RWPE1 (cell line): Measurements from ENCODE around the gene GAS6.
A peak's percentile ranks its signal among the peaks of the same experiment; 100 is the strongest.

Experiments used
- CTCF ChIA-PET: fragments of 350-600 bp; sonication (Branson Sonifier 250); formaldehyde crosslinking; extraction: SDS; loops from one replicate; lab custom pipeline; 2021; lab: Yijun Ruan, JAX
- POLR2A ChIA-PET: fragments of 400-600 bp; formaldehyde crosslinking; extraction: SDS; loops from one replicate; lab custom pipeline; 2020; ENCODE audit warnings: antibody characterized with exemption; ENCODE audit not compliant: low non-redundant PET; lab: Yijun Ruan, JAX
- DNase-seq: peaks from one replicate; pipeline ENCODE4 v3.0.0; 2012; ENCODE audit warnings: low spot score
- H3K27ac ChIP-seq: fragments of 450-650 bp; 2 replicates; pipeline ENCODE4 v1.5.1; 2017
- CTCF ChIP-seq: fragments of 450-650 bp; conservative IDR thresholded peaks from 2 replicates; pipeline ENCODE4 v1.5.1; 2017; ENCODE audit warnings: low read depth, mild to moderate bottlenecking

GAS6 gene

GRCh38 chr13:113864273-113864890, 506 bp upstream of the GAS6 start:
- H3K27ac ChIP-seq, result peak overlapping the region; percentile 95
- TF ChIP-seq CTCF, result no peak
- CTCF ChIA-PET, result interaction anchor here (0.7 to 1.5 kb wide), 3 partner anchors 25 to 82 kb away, joined by 3 to 5 read pairs (median 3); no protein-coding TSS in a partner anchor
- POLR2A ChIA-PET, result no interaction called here
- DNase-seq, result peak; percentile 41

GRCh38 chr13:113862931-113863523, 849 bp downstream of the GAS6 start:
- peak overlapping the region; percentile 95 for H3K27ac ChIP-seq
- TF ChIP-seq CTCF, result 0 out of 2 replicates have a peak, but pooled peaks have one; percentile 24
- peak; percentile 62 for DNase-seq
- ChIA-PET POLR2A (no interaction called here), CTCF (interaction anchor here (0.6 to 1.8 kb wide), 7 partner anchors 16 to 84 kb away, joined by 3 to 6 read pairs (median 3); no protein-coding TSS in a partner anchor)

DNA sequence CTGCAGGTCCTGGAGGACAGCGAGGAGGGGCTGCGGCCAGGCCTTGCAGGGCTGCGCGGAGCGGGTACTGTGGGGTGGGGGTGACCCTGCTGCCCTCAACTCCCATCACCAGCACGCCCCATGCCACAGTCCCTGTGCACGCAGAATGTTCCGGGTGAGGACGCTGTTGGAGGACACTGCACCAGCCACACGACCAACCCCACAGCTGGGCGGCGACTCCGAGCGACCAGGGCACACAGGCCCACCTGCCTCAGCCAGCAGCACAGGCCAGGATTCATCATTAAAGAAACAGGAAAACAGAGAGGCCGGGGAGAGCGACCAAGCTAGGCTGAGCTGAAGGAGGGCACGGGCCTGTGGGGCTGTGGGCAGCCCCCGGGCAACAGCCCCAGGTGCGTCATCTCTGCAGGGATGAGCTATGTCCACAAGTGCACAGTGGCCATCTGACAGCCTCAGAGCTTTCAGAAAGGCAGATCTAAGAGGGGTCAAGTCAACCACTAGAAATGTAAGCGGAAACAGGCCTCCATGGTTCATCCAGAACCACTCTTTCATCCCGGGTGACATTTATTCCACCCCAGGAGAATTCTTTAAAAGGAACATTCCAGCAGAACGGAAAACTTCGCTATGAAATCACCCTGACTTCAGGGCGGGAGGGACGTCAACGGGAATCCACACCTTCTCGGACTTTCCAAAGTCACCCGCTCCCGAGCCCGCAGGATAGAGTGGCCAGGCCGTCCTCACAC, 1.5 kb downstream of the GAS6 start:
- DNase-seq, result peak; percentile 44
- H3K27ac ChIP-seq, result peak overlapping the region; percentile 95
- CTCF ChIA-PET, result interaction anchor here (0.7 to 1.8 kb wide), 4 partner anchors 17 to 364 kb away, joined by 3 to 6 read pairs (median 4); no protein-coding TSS in a partner anchor
- no peak for TF ChIP-seq CTCF
- POLR2A ChIA-PET, result no interaction called here

- POLR2A ChIA-PET, result no interaction called here
Measured at GRCh38 chr13:113861433-113862030, 2.3 kb downstream of the GAS6 start.

GRCh38 chr13:113860665-113861432, 3.0 kb downstream of the GAS6 start:
- ChIA-PET POLR2A (no interaction called here), CTCF (interaction anchor here (1.1 kb wide), 1 partner anchor 366 kb away, joined by 3 read pairs; no protein-coding TSS in a partner anchor)
- DNase-seq, result no peak
- H3K27ac ChIP-seq, result peak overlapping the region; percentile 95
- no peak for TF ChIP-seq CTCF

More at GRCh38 chr13:113861433-113862030, 2.3 kb downstream of the GAS6 start:
- no peak for TF ChIP-seq CTCF
- DNase-seq, result peak; percentile 82
- H3K27ac ChIP-seq, result peak overlapping the region; percentile 95
- CTCF ChIA-PET, result interaction anchor here (0.7 to 1.8 kb wide), 3 partner anchors 39 to 365 kb away, joined by 3 to 6 read pairs (median 3); no protein-coding TSS in a partner anchor
